Trophoblast cell (in vitro differentiated cells and primary cell): ENCODE data around the gene NME9.
"Not testable (repeated sequence)": the region's sequence is repeated elsewhere in the genome, so short reads cannot be mapped to it uniquely, and the experiment has no call there.

Experiments used
- DNase-seq, 2 donors: peaks; one replicate each; pipeline ENCODE4 v3.0.0-alpha.2; 2016
- H2AFZ ChIP-seq: 2 replicates; pipeline ENCODE4 v1.6.1; 2013; ENCODE audit warnings: low read length, moderate library complexity, mild to moderate bottlenecking; ENCODE audit not compliant: insufficient read depth, poor library complexity
- H2AK5ac ChIP-seq: 2 replicates; pipeline ENCODE4 v1.6.1; 2013; ENCODE audit warnings: mild to moderate bottlenecking, low read length
- H2BK120ac ChIP-seq: 2 replicates; pipeline ENCODE4 v1.6.1; 2013; ENCODE audit warnings: low read length, mild to moderate bottlenecking, moderate library complexity; ENCODE audit not compliant: insufficient read depth, poor library complexity
- H2BK12ac ChIP-seq: 2 replicates; pipeline ENCODE4 v1.6.1; 2013; ENCODE audit warnings: mild to moderate bottlenecking, low read length, moderate library complexity
- H2BK5ac ChIP-seq: 2 replicates; pipeline ENCODE4 v1.6.1; 2013; ENCODE audit warnings: low read length, low read depth, moderate library complexity, mild to moderate bottlenecking; ENCODE audit not compliant: poor library complexity
- H3K14ac ChIP-seq: 2 replicates; pipeline ENCODE4 v1.6.1; 2013; ENCODE audit warnings: mild to moderate bottlenecking, low read length
- H3K18ac ChIP-seq: 2 replicates; pipeline ENCODE4 v1.6.1; 2013; ENCODE audit warnings: mild to moderate bottlenecking, low read length
- H3K23ac ChIP-seq: 2 replicates; pipeline ENCODE4 v1.6.1; 2013; ENCODE audit warnings: low read length
- H3K27ac ChIP-seq: 2 replicates; pipeline ENCODE4 v1.5.1; 2013; ENCODE audit warnings: low read depth, mild to moderate bottlenecking, inconsistent platforms, low read length, moderate library complexity
- H3K27me3 ChIP-seq: 2 replicates; pipeline ENCODE4 v1.6.1; 2013; ENCODE audit warnings: inconsistent platforms, mild to moderate bottlenecking, low read length, moderate library complexity; ENCODE audit not compliant: insufficient read depth
- H3K36me3 ChIP-seq, 2 experiments: 1 replicate in 1 of 2; 2 replicates in 1 of 2; pipeline ENCODE4 v1.6.1; 2013; ENCODE audit warnings: low read length in 2 of 2, mild to moderate bottlenecking in 2 of 2, moderate library complexity in 1 of 2; ENCODE audit not compliant: insufficient read depth in 2 of 2, control insufficient read depth in 1 of 2
- H3K4ac ChIP-seq: 2 replicates; pipeline ENCODE4 v1.6.1; 2013; ENCODE audit warnings: low read depth, mild to moderate bottlenecking, low read length, moderate library complexity
- H3K4me1 ChIP-seq, 2 experiments: 1 replicate in 1 of 2; 2 replicates in 1 of 2; pipeline ENCODE4 v1.6.1; 2013; ENCODE audit warnings: low read length in 2 of 2, mild to moderate bottlenecking in 2 of 2, moderate library complexity in 1 of 2; ENCODE audit not compliant: insufficient read depth in 2 of 2, control insufficient read depth in 1 of 2
- H3K4me2 ChIP-seq: 2 replicates; pipeline ENCODE4 v1.6.1; 2013; ENCODE audit warnings: inconsistent platforms, mild to moderate bottlenecking, low read length, moderate library complexity
- H3K4me3 ChIP-seq: 2 replicates; pipeline ENCODE4 v1.5.1; 2013; ENCODE audit warnings: mild to moderate bottlenecking, low read depth, low read length, inconsistent platforms
- H3K79me1 ChIP-seq: one replicate; pipeline ENCODE4 v1.6.1; 2013; ENCODE audit warnings: low read length
- H3K79me2 ChIP-seq: 2 replicates; pipeline ENCODE4 v1.6.1; 2013; ENCODE audit warnings: low read length, mild to moderate bottlenecking; ENCODE audit not compliant: control insufficient read depth, insufficient read depth, poor library complexity
- H3K9ac ChIP-seq: 2 replicates; pipeline ENCODE4 v1.6.1; 2013; ENCODE audit warnings: mild to moderate bottlenecking, low read length
- H3K9me3 ChIP-seq: 2 replicates; pipeline ENCODE4 v1.6.1; 2013; ENCODE audit warnings: low read depth, mild to moderate bottlenecking, control low read depth, inconsistent platforms, low read length; ENCODE audit not compliant: insufficient read depth
- H4K12ac ChIP-seq: 2 replicates; pipeline ENCODE4 v1.6.1; 2013; ENCODE audit warnings: low read depth, mild to moderate bottlenecking, low read length, moderate library complexity
- H4K8ac ChIP-seq: 2 replicates; pipeline ENCODE4 v1.6.1; 2013; ENCODE audit warnings: low read depth, mild to moderate bottlenecking, low read length, moderate library complexity
- H4K91ac ChIP-seq: one replicate; pipeline ENCODE4 v1.6.1; 2013; ENCODE audit warnings: low read depth, mild to moderate bottlenecking, low read length, moderate library complexity
- WGBS: extraction: QIAGEN DNeasy Blood & Tissue Kit; methylation state at CpG from one replicate; pipeline ENCODE4 v1.1.7; 2013; ENCODE audit warnings: missing lambda C conversion rate; ENCODE audit not compliant: insufficient read length, insufficient coverage; ENCODE audit errors: extremely low coverage; 5-methylcytosine and 5-hydroxymethylcytosine counted together

The NME9 gene

GRCh38 chr3:138377212-138377611 lies 47.6 kb upstream of the NME9 start:
- DNase-seq, H3K79me1 ChIP-seq, H3K4me3 ChIP-seq, H3K4me2 ChIP-seq, H3K23ac ChIP-seq, H2AK5ac ChIP-seq, H3K18ac ChIP-seq, H3K36me3 ChIP-seq, H3K9me3 ChIP-seq, H3K27me3 ChIP-seq, H3K79me2 ChIP-seq, H3K9ac ChIP-seq: not testable (repeated sequence)
- Histone ChIP-seq H2BK120ac (peak overlapping the region; percentile 84), H4K91ac (peak overlapping the region; percentile 31), H3K4ac (peak overlapping the region; percentile 18), H3K14ac (peak overlapping the region; percentile 79), H4K12ac (peak overlapping the region; percentile 71), H2BK5ac (peak overlapping the region; percentile 22), H2BK12ac (peak overlapping the region; percentile 50), H4K8ac (peak overlapping the region; percentile 23), H3K4me1 (peaks cover 14 to 19% of the 10 kb centered on the region in 2 experiments), H3K27ac (peak overlapping the region; percentile 1), H2AFZ (peak overlapping the region; percentile 25)
- WGBS = no CpG with 5 or more reads among the region's 11 CpGs

- H3K27me3 ChIP-seq = no peaks in the 10 kb centered on the region
- no peak overlapping the region for H4K8ac ChIP-seq
- H2AK5ac ChIP-seq = no peak overlapping the region
- H3K9me3 ChIP-seq = no peaks in the 10 kb centered on the region
- no peak overlapping the region for H4K12ac ChIP-seq
- H3K4me2 ChIP-seq = no peak overlapping the region
- H2AFZ ChIP-seq = no peak overlapping the region
- no peak overlapping the region for H3K14ac ChIP-seq
- no peak overlapping the region for H2BK120ac ChIP-seq
- no peak overlapping the region for H3K4ac ChIP-seq
- H2BK5ac ChIP-seq = no peak overlapping the region
- no CpG with 5 or more reads among the region's 2 CpGs for WGBS
- no peak overlapping the region for H3K4me3 ChIP-seq
- no peak overlapping the region for H4K91ac ChIP-seq
- H3K23ac ChIP-seq = no peak overlapping the region
- no peak overlapping the region for H3K18ac ChIP-seq
- peaks cover 2 to 5% of the 10 kb centered on the region in 2 experiments for H3K36me3 ChIP-seq
- no peak overlapping the region for H3K9ac ChIP-seq
- no peaks in the 10 kb centered on the region for H3K79me2 ChIP-seq
- H3K4me1 ChIP-seq = peaks cover 12 to 15% of the 10 kb centered on the region in 2 experiments
- no peak for DNase-seq
- H3K79me1 ChIP-seq = peaks cover 4% of the 10 kb centered on the region
- no peak overlapping the region for H2BK12ac ChIP-seq
- H3K27ac ChIP-seq = no peak overlapping the region
These were observed 47.0 kb upstream of the NME9 start for GRCh38 chr3:138376663-138377062.

DNA sequence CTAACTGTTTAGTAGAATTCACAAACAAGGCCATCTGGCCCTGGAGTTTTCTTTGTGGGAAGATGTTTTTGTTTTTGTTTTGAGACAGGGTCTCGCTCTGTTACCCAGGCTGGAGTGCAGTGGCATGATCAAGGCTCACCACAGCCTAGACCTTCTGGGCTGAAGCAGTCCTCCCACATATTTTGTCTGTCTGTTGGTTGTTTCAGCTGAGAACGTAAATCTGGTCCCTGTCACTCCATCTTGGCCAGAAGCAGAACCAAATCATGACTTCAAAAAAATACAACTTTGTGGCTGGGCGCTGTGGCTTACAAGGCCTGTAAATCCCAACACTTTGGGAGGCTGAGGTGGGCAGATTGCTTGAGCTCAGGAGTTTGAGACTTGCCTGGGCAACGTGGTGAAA lies 45.8 kb upstream of the NME9 start:
- no peak overlapping the region for H3K4ac ChIP-seq
- no peaks in the 10 kb centered on the region for H3K79me2 ChIP-seq
- H3K4me1 ChIP-seq = peaks cover 10% of the 10 kb centered on the region in 2 experiments
- H3K18ac ChIP-seq = peak overlapping the region; percentile 54
- H3K9ac ChIP-seq = no peak overlapping the region
- no peak overlapping the region for H3K4me2 ChIP-seq
- no peak overlapping the region for H2AFZ ChIP-seq
- no CpG with 5 or more reads among the region's 4 CpGs for WGBS
- H4K12ac ChIP-seq = no peak overlapping the region
- no peak overlapping the region for H2AK5ac ChIP-seq
- peaks cover 1% of the 10 kb centered on the region for H3K79me1 ChIP-seq
- H3K9me3 ChIP-seq = no peaks in the 10 kb centered on the region
- H2BK5ac ChIP-seq = no peak overlapping the region
- peaks cover 2 to 3% of the 10 kb centered on the region in 2 experiments for H3K36me3 ChIP-seq
- no peak overlapping the region for H3K23ac ChIP-seq
- no peaks in the 10 kb centered on the region for H3K27me3 ChIP-seq
- H2BK120ac ChIP-seq = peak overlapping the region; percentile 6
- no peak overlapping the region for H4K91ac ChIP-seq
- H3K14ac ChIP-seq = no peak overlapping the region
- H3K4me3 ChIP-seq = no peak overlapping the region
- H4K8ac ChIP-seq = no peak overlapping the region
- no peak overlapping the region for H3K27ac ChIP-seq
- no peak overlapping the region for H2BK12ac ChIP-seq
- DNase-seq = no peak

GRCh38 chr3:138374573-138375134 lies 45.0 kb upstream of the NME9 start:
- no peak overlapping the region for H2BK5ac ChIP-seq
- DNase-seq = no peak
- H4K12ac ChIP-seq = no peak overlapping the region
- no peaks in the 10 kb centered on the region for H3K27me3 ChIP-seq
- no peak overlapping the region for H2AK5ac ChIP-seq
- no peaks in the 10 kb centered on the region for H3K9me3 ChIP-seq
- no peak overlapping the region for H3K14ac ChIP-seq
- no peaks in the 10 kb centered on the region for H3K79me2 ChIP-seq
- H3K4me1 ChIP-seq = peaks cover 10% of the 10 kb centered on the region in 2 experiments
- no peak overlapping the region for H3K27ac ChIP-seq
- no CpG with 5 or more reads among the region's 2 CpGs for WGBS
- H2AFZ ChIP-seq = no peak overlapping the region
- H3K36me3 ChIP-seq = peaks cover 2 to 3% of the 10 kb centered on the region in 2 experiments
- H3K79me1 ChIP-seq = peaks cover 1% of the 10 kb centered on the region
- no peak overlapping the region for H3K23ac ChIP-seq
- no peak overlapping the region for H4K8ac ChIP-seq
- H2BK12ac ChIP-seq = no peak overlapping the region
- no peak overlapping the region for H3K18ac ChIP-seq
- no peak overlapping the region for H3K4me2 ChIP-seq
- H2BK120ac ChIP-seq = no peak overlapping the region
- H3K4ac ChIP-seq = no peak overlapping the region
- H4K91ac ChIP-seq = no peak overlapping the region
- no peak overlapping the region for H3K9ac ChIP-seq
- no peak overlapping the region for H3K4me3 ChIP-seq
